Mesenchymal stem cell (in vitro differentiated cells and primary cell): ENCODE results near the gene POGLUT2. TPM values are rescaled to one million over a fixed set of nuclear protein-coding genes. Genes with fewer than 3 reads are reported as not detected.

Experiments used
- DNase-seq: peaks from one replicate; pipeline ENCODE4 v3.0.0-alpha.2; 2013
- H2AFZ ChIP-seq: one replicate; pipeline ENCODE4 v1.6.1; 2013; ENCODE audit warnings: low read depth, mild to moderate bottlenecking, control low read depth, inconsistent platforms, low read length, moderate library complexity
- H2AK5ac ChIP-seq: 2 replicates; pipeline ENCODE4 v1.6.1; 2013; ENCODE audit warnings: low read length, moderate library complexity, mild to moderate bottlenecking, inconsistent platforms; ENCODE audit not compliant: severe bottlenecking
- H2BK120ac ChIP-seq: one replicate; pipeline ENCODE4 v1.6.1; 2013; ENCODE audit warnings: low read depth, mild to moderate bottlenecking, inconsistent platforms, low read length, moderate library complexity
- H2BK12ac ChIP-seq, 2 experiments: one replicate each; pipeline ENCODE4 v1.6.1; 2013; ENCODE audit warnings: inconsistent platforms in 2 of 2, low read length in 2 of 2, mild to moderate bottlenecking in 2 of 2, moderate library complexity in 2 of 2, control low read depth in 1 of 2
- H2BK15ac ChIP-seq: one replicate; pipeline ENCODE4 v1.6.1; 2013; ENCODE audit warnings: mild to moderate bottlenecking, low read depth, inconsistent platforms; ENCODE audit not compliant: poor library complexity, severe bottlenecking
- H2BK5ac ChIP-seq: 2 replicates; pipeline ENCODE4 v1.6.1; 2013; ENCODE audit warnings: low read depth, mild to moderate bottlenecking, low read length, control low read depth, inconsistent platforms; ENCODE audit not compliant: poor library complexity, severe bottlenecking
- H3K14ac ChIP-seq, 2 experiments: one replicate each; pipeline ENCODE4 v1.6.1; 2013; ENCODE audit warnings: inconsistent platforms in 2 of 2, low read length in 2 of 2, control low read depth in 1 of 2, mild to moderate bottlenecking in 1 of 2, moderate library complexity in 1 of 2
- H3K18ac ChIP-seq, 2 experiments: one replicate each; pipeline ENCODE4 v1.6.1; 2013; ENCODE audit warnings: inconsistent platforms in 2 of 2, low read length in 2 of 2, control low read depth in 1 of 2, low read depth in 1 of 2, mild to moderate bottlenecking in 1 of 2
- H3K23ac ChIP-seq, 2 experiments: one replicate each; pipeline ENCODE4 v1.6.1; 2013; ENCODE audit warnings: inconsistent platforms in 2 of 2, low read length in 2 of 2, mild to moderate bottlenecking in 2 of 2, moderate library complexity in 2 of 2, control low read depth in 1 of 2
- H3K27ac ChIP-seq: 2 replicates; pipeline ENCODE4 v1.5.1; 2013; ENCODE audit warnings: mild to moderate bottlenecking, moderate library complexity, low read length, control low read depth, inconsistent platforms; ENCODE audit not compliant: poor library complexity, severe bottlenecking
- H3K27me3 ChIP-seq, 2 experiments: 2 replicates each; pipeline versions ENCODE4 v1.6.1 to v1.7.0; 2013; ENCODE audit warnings: low read length in 2 of 2, mild to moderate bottlenecking in 2 of 2, moderate library complexity in 2 of 2, control low read depth in 1 of 2, inconsistent platforms in 1 of 2; ENCODE audit not compliant: control insufficient read depth in 1 of 2, insufficient read depth in 1 of 2
- H3K36me3 ChIP-seq, 2 experiments: 2 replicates each; pipeline versions ENCODE4 v1.6.1 to v1.7.0; 2013; ENCODE audit warnings: low read length in 2 of 2, control low read depth in 1 of 2, inconsistent platforms in 1 of 2, low read depth in 1 of 2, mild to moderate bottlenecking in 1 of 2; ENCODE audit not compliant: insufficient read depth in 2 of 2, control insufficient read depth in 1 of 2
- H3K4ac ChIP-seq, 2 experiments: one replicate each; pipeline ENCODE4 v1.6.1; 2013; ENCODE audit warnings: inconsistent platforms in 2 of 2, low read length in 2 of 2, mild to moderate bottlenecking in 2 of 2, moderate library complexity in 2 of 2, control low read depth in 1 of 2, low read depth in 1 of 2
- H3K4me1 ChIP-seq: 2 replicates; pipeline ENCODE4 v1.6.1; 2013; ENCODE audit warnings: low read depth, low read length, control low read depth; ENCODE audit not compliant: control insufficient read depth, insufficient read depth
- H3K4me2 ChIP-seq: 2 replicates; pipeline ENCODE4 v1.6.1; 2013; ENCODE audit warnings: low read length, mild to moderate bottlenecking, inconsistent platforms; ENCODE audit not compliant: poor library complexity, severe bottlenecking
- H3K4me3 ChIP-seq, 2 experiments: 2 replicates each; pipeline versions ENCODE4 v1.5.1 to v1.7.0; 2013; ENCODE audit warnings: low read length in 2 of 2, mild to moderate bottlenecking in 2 of 2, control low read depth in 1 of 2, low read depth in 1 of 2; ENCODE audit not compliant: insufficient read depth in 1 of 2
- H3K79me1 ChIP-seq: replicated peaks from 2 replicates; pipeline ENCODE4 v1.6.1; 2013; ENCODE audit warnings: mild to moderate bottlenecking, control low read depth, low read length, inconsistent platforms; ENCODE audit not compliant: poor library complexity, severe bottlenecking
- H3K9ac ChIP-seq: 2 replicates; pipeline ENCODE4 v1.7.0; 2013; ENCODE audit warnings: mild to moderate bottlenecking, low read length, moderate library complexity
- H3K9me3 ChIP-seq: 2 replicates; pipeline ENCODE4 v1.7.0; 2013; ENCODE audit warnings: mild to moderate bottlenecking, low read length; ENCODE audit not compliant: control insufficient read depth
- H4K8ac ChIP-seq: one replicate; pipeline ENCODE4 v1.6.1; 2013; ENCODE audit warnings: inconsistent platforms, mild to moderate bottlenecking, low read length, moderate library complexity
- H4K91ac ChIP-seq: one replicate; pipeline ENCODE4 v1.6.1; 2013; ENCODE audit warnings: mild to moderate bottlenecking, low read length, inconsistent platforms
- WGBS: methylation state at CpG from one replicate; pipeline ENCODE4 v1.1.7; 2013; ENCODE audit warnings: mixed read lengths; 5-methylcytosine and 5-hydroxymethylcytosine counted together
- polyA plus RNA-seq, 2 experiments: library from polyadenylated mRNA; stranded (reverse); fragments of 200-250 nt; gene quantifications; one replicate each; pipeline ENCODE4 v1.2.3, GENCODE V29; 2013

POGLUT2 gene
- polyA plus RNA-seq (2013, experiment 1 of 2): 22.4 TPM
- polyA plus RNA-seq (2013, experiment 2 of 2): 22.9 TPM

- 1% methylated on average over 72 of the region's 72 CpGs for WGBS
- Histone ChIP-seq H3K4me3 (peak within 1 kb of the TSS; percentile 91 to 98), H3K9ac (peak within 1 kb of the TSS; percentile 90), H3K4me2 (peak within 1 kb of the TSS; percentile 83), H3K36me3 (peaks cover 7 to 9% of the 10 kb centered on the region in 2 experiments), H2AFZ (peak within 1 kb of the TSS; percentile 93), H3K23ac (peak within 1 kb of the TSS in 1 of 2 experiments; percentile 41), H3K27me3 (no peaks in the 10 kb centered on the region), H3K18ac (peak within 1 kb of the TSS; percentile 86 to 94), H4K8ac (peak within 1 kb of the TSS; percentile 93), H2AK5ac (peak within 1 kb of the TSS; percentile 44), H2BK12ac (peak within 1 kb of the TSS; percentile 56 to 77), H3K4ac (peak within 1 kb of the TSS; percentile 60 to 99), H2BK15ac (peak within 1 kb of the TSS; percentile 89), H3K79me1 (peaks cover 5% of the 10 kb centered on the region), H3K4me1 (peaks cover 11% of the 10 kb centered on the region), H3K9me3 (no peaks in the 10 kb centered on the region), H4K91ac (peak within 1 kb of the TSS; percentile 94), H3K27ac (peak within 1 kb of the TSS; percentile 86), H2BK120ac (peak within 1 kb of the TSS; percentile 64), H2BK5ac (peak within 1 kb of the TSS; percentile 90), H3K14ac (peak within 1 kb of the TSS in 1 of 2 experiments; percentile 95)
- DNase-seq: peak; percentile 92
Observed at GRCh38 chr13:102798581-102799425, at the start of gene POGLUT2, which contains the start of gene BIVM. Gene POGLUT2, minus strand, starts transcription at chr13:102798976. Its CDS starts 306 bp downstream, at chr13:102798670. Gene BIVM, plus strand, starts transcription at chr13:102799119. Its CDS starts 8,149 bp downstream, at chr13:102807268.

GRCh38 chr13:102847272-102848234 lies 48.8 kb upstream of the POGLUT2 start:
- Histone ChIP-seq H2BK120ac (no peak overlapping the region), H3K27me3 (no peaks in the 10 kb centered on the region)

GRCh38 chr13:102846261-102847015 lies 47.7 kb upstream of the POGLUT2 start:
- H2BK120ac ChIP-seq: no peak overlapping the region
- peaks cover 5 to 25% of the 10 kb centered on the region in 2 experiments for H3K36me3 ChIP-seq
- peak overlapping the region; percentile 87 for H2BK5ac ChIP-seq
- H3K4me1 ChIP-seq: peaks cover 5% of the 10 kb centered on the region
- peak overlapping the region; percentile 92 to 93 for H3K4me3 ChIP-seq
- peak overlapping the region; percentile 92 for H3K27ac ChIP-seq
- H3K23ac ChIP-seq: peak overlapping the region in 1 of 2 experiments; percentile 95
- peak overlapping the region; percentile 72 for H2AFZ ChIP-seq
- H3K14ac ChIP-seq: peak overlapping the region in 1 of 2 experiments; percentile 98
- WGBS: under 1% methylated on average over 25 of the region's 31 CpGs
- peak overlapping the region; percentile 72 to 94 for H3K18ac ChIP-seq
- H3K9ac ChIP-seq: peak overlapping the region; percentile 99
- H3K9me3 ChIP-seq: no peaks in the 10 kb centered on the region
- H4K8ac ChIP-seq: peak overlapping the region; percentile 54
- no peaks in the 10 kb centered on the region for H3K27me3 ChIP-seq
- peak overlapping the region; percentile 30 for H2BK15ac ChIP-seq
- H3K4ac ChIP-seq: peak overlapping the region in 1 of 2 experiments; percentile 95
- H2AK5ac ChIP-seq: peak overlapping the region; percentile 39
- peak; percentile 69 for DNase-seq
- peak overlapping the region; percentile 74 for H3K4me2 ChIP-seq
- peaks cover 7% of the 10 kb centered on the region for H3K79me1 ChIP-seq
- peak overlapping the region in 1 of 2 experiments; percentile 37 for H2BK12ac ChIP-seq
- H4K91ac ChIP-seq: no peak overlapping the region

More at GRCh38 chr13:102847272-102848234, 48.8 kb upstream of the POGLUT2 start:
- Histone ChIP-seq H3K4me3 (peak overlapping the region; percentile 44 to 92), H3K36me3 (peaks cover 3 to 21% of the 10 kb centered on the region in 2 experiments), H3K18ac (no peak overlapping the region), H3K27ac (peak overlapping the region; percentile 25), H2BK15ac (no peak overlapping the region), H4K91ac (no peak overlapping the region), H3K9me3 (no peaks in the 10 kb centered on the region), H3K4ac (no peak overlapping the region), H3K4me2 (peak overlapping the region; percentile 75), H4K8ac (no peak overlapping the region), H3K9ac (peak overlapping the region; percentile 99), H2AK5ac (no peak overlapping the region), H2BK5ac (no peak overlapping the region), H2BK12ac (no peak overlapping the region), H3K4me1 (peaks cover 5% of the 10 kb centered on the region), H2AFZ (no peak overlapping the region), H3K14ac (peak overlapping the region in 1 of 2 experiments; percentile 42), H3K79me1 (peaks cover 7% of the 10 kb centered on the region), H3K23ac (no peak overlapping the region)
- DNase-seq: peak; percentile 51
- WGBS: 25% methylated on average over 4 of the region's 12 CpGs
